Activated CD8-positive, alpha-beta T cell treated with anti-CD3 and anti-CD28 coated beads, Interleukin-2, amount 10 ng/mL, durations not matched to agents 7 days and 5 days (primary cell): ENCODE measurements around the gene SLC4A4. TPM values are rescaled to one million over a fixed set of nuclear protein-coding genes. Genes with fewer than 3 reads are reported as not detected.
A peak's percentile ranks its signal among the peaks of the same experiment; 100 is the strongest.

Source experiments
- ATAC-seq: fragments of 150-1000 bp; cut with Tn5 transposase; one replicate; pipeline ENCODE4 v1.10.0; 2021; ENCODE audit warnings: moderate library complexity
- CTCF ChIA-PET: fragments of 350-600 bp; sonication (Branson Sonifier 250); formaldehyde crosslinking; loops from one replicate; lab custom pipeline; 2021; ENCODE audit warnings: antibody characterized with exemption; lab: Charles Lee
- POLR2A ChIA-PET: fragments of 350-600 bp; sonication (Branson Sonifier 250); formaldehyde crosslinking; loops from one replicate; lab custom pipeline; 2021; ENCODE audit warnings: antibody characterized with exemption; lab: Charles Lee
- DNase-seq: peaks from one replicate; pipeline ENCODE4 v3.0.0-alpha.2; 2020
- H3K27ac Mint-ChIP-seq: one replicate; pipeline ENCODE4 v1.8.0; 2021; ENCODE audit warnings: mild to moderate bottlenecking, mixed read lengths
- H3K27me3 Mint-ChIP-seq: one replicate; pipeline ENCODE4 v1.8.0; 2021; ENCODE audit warnings: low read depth, mixed read lengths
- H3K36me3 Mint-ChIP-seq: one replicate; pipeline ENCODE4 v1.8.0; 2021; ENCODE audit warnings: low read depth, mixed read lengths
- H3K4me1 Mint-ChIP-seq: one replicate; pipeline ENCODE4 v1.8.0; 2021; ENCODE audit warnings: low read depth, mixed read lengths
- H3K4me3 Mint-ChIP-seq: one replicate; pipeline ENCODE4 v1.8.0; 2021; ENCODE audit warnings: mild to moderate bottlenecking, mixed read lengths
- H3K9me3 Mint-ChIP-seq: one replicate; pipeline ENCODE4 v1.8.0; 2022; ENCODE audit warnings: mixed read lengths; ENCODE audit not compliant: insufficient read depth
- total RNA-seq, 2 experiments: library from RNA; stranded (reverse); gene quantifications; one replicate each; pipeline ENCODE4 v1.2.3, GENCODE V29; 2021

SLC4A4 gene
- 1 to 10 TPM; 4.6 to 5.3 TPM for total RNA-seq

DNA sequence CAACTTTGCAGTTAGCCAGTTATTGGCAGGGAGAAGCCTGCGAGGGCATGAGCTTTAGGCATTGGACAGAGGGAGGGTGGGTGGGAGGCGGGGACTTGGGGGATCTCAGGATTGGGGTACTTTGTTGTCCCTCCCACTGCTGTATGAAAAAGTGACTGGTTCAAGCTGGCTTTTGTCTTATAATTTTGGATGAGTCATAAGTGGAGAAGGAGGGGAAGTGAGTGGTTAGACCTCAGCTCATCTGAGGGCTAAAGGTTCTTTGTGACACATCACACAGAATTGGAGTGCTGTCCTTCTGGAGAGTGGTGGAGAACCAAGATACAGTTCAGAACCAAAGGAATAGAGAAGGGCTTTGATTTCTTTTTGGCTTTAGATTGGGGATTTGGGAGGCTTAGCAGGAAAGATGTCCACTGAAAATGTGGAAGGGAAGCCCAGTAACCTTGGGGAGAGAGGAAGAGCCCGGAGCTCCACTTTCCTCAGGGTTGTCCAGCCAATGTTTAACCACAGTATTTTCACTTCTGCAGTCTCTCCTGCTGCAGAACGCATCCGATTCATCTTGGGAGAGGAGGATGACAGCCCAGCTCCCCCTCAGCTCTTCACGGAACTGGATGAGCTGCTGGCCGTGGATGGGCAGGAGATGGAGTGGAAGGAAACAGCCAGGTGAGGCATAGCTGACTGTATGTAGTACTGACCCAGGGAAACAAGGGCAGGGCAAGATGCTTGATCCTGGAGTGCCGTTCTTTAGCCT, at the start of gene SLC4A4:
SLC4A4 (plus strand) TSS at position 175 of the 748 bp plus-strand sequence.
- Mint-ChIP-seq H3K27me3 (peaks cover 17% of the 10 kb centered on the region), H3K4me1 (peaks cover 13% of the 10 kb centered on the region), H3K36me3 (no peaks in the 10 kb centered on the region), H3K4me3 (no peak within 1 kb of the TSS), H3K9me3 (peaks cover 5% of the 10 kb centered on the region), H3K27ac (no peak within 1 kb of the TSS)
- ATAC-seq, result peak; percentile 99
- ChIA-PET CTCF (interaction anchor here (0.9 kb wide), 1 partner anchor 69 kb away, joined by 3 read pairs; no protein-coding TSS in a partner anchor), POLR2A (no interaction called here)
- peak; percentile 61 for DNase-seq

DNA sequence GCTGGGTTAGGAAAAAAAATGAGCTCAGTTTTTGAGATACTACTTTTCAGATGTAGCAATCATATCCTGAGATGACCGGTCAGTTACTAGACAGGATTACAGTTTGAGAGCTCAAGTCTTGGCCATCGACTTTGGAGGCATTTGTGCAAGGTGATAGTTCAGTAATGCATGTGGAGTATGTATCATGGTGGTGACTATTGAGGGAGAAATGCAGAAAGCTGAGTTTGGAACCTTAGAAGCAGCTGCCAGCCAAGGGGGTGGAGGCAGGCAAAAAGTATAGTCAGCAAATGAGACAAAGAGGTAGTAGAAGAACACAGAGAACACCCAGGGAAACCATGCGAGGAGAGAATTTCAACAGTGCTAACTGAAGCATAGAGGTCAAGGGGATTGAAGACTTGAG, 48.7 kb upstream of the SLC4A4 start:
- H3K9me3 Mint-ChIP-seq, result no peaks in the 10 kb centered on the region
- no peaks in the 10 kb centered on the region for H3K36me3 Mint-ChIP-seq
- ChIA-PET POLR2A (no interaction called here), CTCF (no interaction called here)
- no peak overlapping the region for H3K4me3 Mint-ChIP-seq
- H3K27me3 Mint-ChIP-seq, result peaks cover 8% of the 10 kb centered on the region
- DNase-seq, result no peak
- no peak for ATAC-seq
- no peaks in the 10 kb centered on the region for H3K4me1 Mint-ChIP-seq
- no peak overlapping the region for H3K27ac Mint-ChIP-seq

DNA sequence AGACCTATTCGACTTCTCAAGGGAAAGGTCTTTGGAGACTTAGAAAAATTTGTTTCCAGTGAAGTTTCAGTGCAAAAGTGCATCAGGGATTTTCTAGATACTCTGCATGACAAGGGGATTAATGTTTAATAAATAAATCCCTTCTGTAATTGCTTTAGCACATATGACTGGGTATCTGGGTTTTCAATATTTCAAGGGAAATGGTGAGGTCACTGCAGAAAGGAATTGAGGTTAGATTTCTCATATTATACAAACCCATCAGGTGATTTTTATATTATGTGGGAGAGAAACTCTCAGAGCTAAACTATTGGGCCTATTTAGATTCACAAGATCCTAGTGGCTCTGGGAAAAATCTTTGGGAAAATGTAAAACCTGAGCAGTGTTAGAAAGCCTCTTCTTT, 48.3 kb upstream of the SLC4A4 start:
- H3K4me3 Mint-ChIP-seq, result no peak overlapping the region
- DNase-seq, result no peak
- no peak overlapping the region for H3K27ac Mint-ChIP-seq
- CTCF ChIA-PET, result no interaction called here
- no peaks in the 10 kb centered on the region for H3K4me1 Mint-ChIP-seq
- POLR2A ChIA-PET, result no interaction called here
- no peaks in the 10 kb centered on the region for H3K36me3 Mint-ChIP-seq
- H3K27me3 Mint-ChIP-seq, result peaks cover 9% of the 10 kb centered on the region
- no peaks in the 10 kb centered on the region for H3K9me3 Mint-ChIP-seq
- ATAC-seq, result no peak

DNA sequence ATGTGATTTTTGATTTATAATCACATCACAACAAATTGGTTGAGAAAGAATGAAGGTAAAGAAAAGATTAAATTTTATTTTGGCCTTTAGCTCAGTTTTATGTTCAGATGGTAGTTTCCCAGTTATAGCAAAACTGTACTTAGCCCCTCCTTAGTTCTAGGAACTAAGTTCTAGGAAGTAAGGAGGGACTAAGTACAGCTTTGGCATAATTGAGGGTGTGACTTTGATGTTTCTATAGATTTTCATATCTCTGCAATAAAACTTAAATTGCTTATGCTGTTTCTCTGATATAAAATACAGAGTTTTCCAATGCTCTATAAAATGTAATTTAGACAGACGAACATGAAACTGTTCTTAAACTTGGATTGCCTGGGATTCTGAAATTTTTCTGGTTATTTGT, 46.6 kb upstream of the SLC4A4 start:
- Mint-ChIP-seq H3K4me1 (no peaks in the 10 kb centered on the region), H3K4me3 (no peak overlapping the region), H3K27ac (no peak overlapping the region)

DNA sequence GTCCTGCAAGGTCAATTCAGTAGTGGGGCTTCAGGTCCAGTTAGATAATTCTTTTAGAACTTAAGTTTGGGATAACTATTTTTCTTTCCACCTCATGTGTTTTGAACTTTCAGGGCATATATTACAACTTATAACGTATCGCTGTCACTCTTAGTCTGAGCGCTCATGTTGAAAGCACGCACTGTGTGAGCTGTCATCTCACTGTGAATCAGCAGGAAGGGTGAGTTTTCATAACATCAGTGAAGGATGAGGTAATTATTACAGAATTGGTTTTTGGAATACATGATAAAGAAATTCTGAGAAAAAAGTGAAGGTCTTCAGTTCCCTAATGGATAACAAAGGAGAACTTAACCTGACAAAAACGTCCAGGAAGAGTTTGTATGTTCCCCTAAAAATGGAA, 45.1 kb upstream of the SLC4A4 start:
- Mint-ChIP-seq H3K9me3 (no peaks in the 10 kb centered on the region), H3K4me1 (no peaks in the 10 kb centered on the region), H3K36me3 (no peaks in the 10 kb centered on the region), H3K27ac (no peak overlapping the region), H3K4me3 (no peak overlapping the region), H3K27me3 (peaks cover 9% of the 10 kb centered on the region)
- DNase-seq, result no peak
- CTCF ChIA-PET, result no interaction called here
- POLR2A ChIA-PET, result interaction anchor here (0.6 kb wide), 1 partner anchor 679 kb away, joined by 4 read pairs; no protein-coding TSS in a partner anchor
- ATAC-seq, result no peak

More for the DNA sequence above, 46.6 kb upstream of the SLC4A4 start:
- POLR2A ChIA-PET, result no interaction called here
- H3K9me3 Mint-ChIP-seq, result no peaks in the 10 kb centered on the region
- H3K27me3 Mint-ChIP-seq, result peaks cover 9% of the 10 kb centered on the region
- H3K36me3 Mint-ChIP-seq, result no peaks in the 10 kb centered on the region
- ATAC-seq, result no peak
- CTCF ChIA-PET, result no interaction called here
- no peak for DNase-seq

DNA sequence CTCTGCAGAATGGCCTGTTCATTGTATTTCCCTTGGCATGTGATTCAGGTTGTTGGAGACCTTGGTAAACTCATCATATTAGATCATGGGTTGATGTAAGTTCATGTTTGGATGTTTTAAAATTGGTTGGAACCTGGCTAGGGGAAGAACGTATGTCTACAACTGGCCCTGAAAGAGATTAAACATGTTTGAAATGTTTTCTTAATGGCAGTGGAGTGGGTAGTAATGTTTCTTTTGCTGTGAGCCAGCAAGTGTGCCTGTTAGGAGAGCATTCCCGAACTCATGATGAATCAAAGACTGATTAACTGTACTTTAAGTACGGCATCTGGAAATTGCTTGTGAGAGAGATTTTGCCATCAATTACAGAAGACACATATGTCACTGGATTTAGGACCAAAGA, 44.5 kb upstream of the SLC4A4 start:
- no peaks in the 10 kb centered on the region for H3K9me3 Mint-ChIP-seq
- H3K36me3 Mint-ChIP-seq, result no peaks in the 10 kb centered on the region
- H3K27ac Mint-ChIP-seq, result no peak overlapping the region
- no peak overlapping the region for H3K4me3 Mint-ChIP-seq
- DNase-seq (no peak), ATAC-seq (no peak)
- peaks cover 9% of the 10 kb centered on the region for H3K27me3 Mint-ChIP-seq
- ChIA-PET CTCF (no interaction called here), POLR2A (no interaction called here)
- no peaks in the 10 kb centered on the region for H3K4me1 Mint-ChIP-seq

DNA sequence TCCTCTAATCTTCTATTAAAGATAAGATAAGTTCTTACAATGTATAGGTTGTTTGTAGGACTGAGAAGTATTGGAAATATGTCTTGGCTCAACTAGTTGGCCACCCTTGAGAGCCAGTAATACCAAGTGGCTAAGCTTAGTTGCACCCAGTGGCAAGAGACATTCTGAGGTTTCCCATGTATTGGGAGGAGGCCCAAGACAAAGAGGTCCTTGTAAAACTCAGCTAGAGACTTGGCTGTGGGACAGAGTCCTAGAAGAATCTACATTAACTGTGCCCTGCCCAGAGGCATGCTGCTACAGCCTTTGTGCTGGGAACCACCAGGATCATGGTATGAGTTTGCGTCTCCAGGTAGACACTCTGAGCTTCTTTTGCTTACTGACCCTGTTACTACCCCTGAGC, 41.9 kb upstream of the SLC4A4 start:
- H3K4me3 Mint-ChIP-seq, result no peak overlapping the region
- H3K36me3 Mint-ChIP-seq, result no peaks in the 10 kb centered on the region
- CTCF ChIA-PET, result no interaction called here
- H3K4me1 Mint-ChIP-seq, result no peaks in the 10 kb centered on the region
- ATAC-seq (no peak), DNase-seq (no peak)
- peaks cover 3% of the 10 kb centered on the region for H3K27me3 Mint-ChIP-seq
- no peaks in the 10 kb centered on the region for H3K9me3 Mint-ChIP-seq
- no peak overlapping the region for H3K27ac Mint-ChIP-seq
- POLR2A ChIA-PET, result no interaction called here

DNA sequence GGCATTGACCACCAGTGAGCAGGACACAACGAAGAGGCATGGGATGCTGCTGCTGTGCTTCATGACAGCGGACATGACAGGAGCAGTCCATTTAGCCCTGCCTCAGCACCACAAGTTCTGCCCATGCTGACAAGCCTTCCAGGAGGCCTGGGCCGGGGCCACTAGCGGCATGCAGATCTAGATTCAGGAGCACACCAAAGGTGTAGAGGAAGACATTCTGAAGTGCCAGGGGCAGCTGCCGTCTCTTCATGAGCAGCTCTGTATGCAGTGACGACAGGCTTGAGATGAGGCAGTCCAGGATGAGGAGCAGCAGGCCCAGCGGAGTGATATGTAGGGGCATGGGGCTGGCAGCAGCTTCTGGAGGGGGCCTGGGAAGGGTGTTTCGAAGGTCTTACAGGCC, 38.5 kb upstream of the SLC4A4 start:
- no peak overlapping the region for H3K27ac Mint-ChIP-seq
- ChIA-PET CTCF (no interaction called here), POLR2A (no interaction called here)
- DNase-seq, result no peak
- H3K27me3 Mint-ChIP-seq, result no peaks in the 10 kb centered on the region
- no peaks in the 10 kb centered on the region for H3K36me3 Mint-ChIP-seq
- no peak for ATAC-seq
- no peaks in the 10 kb centered on the region for H3K9me3 Mint-ChIP-seq
- no peaks in the 10 kb centered on the region for H3K4me1 Mint-ChIP-seq
- no peak overlapping the region for H3K4me3 Mint-ChIP-seq

DNA sequence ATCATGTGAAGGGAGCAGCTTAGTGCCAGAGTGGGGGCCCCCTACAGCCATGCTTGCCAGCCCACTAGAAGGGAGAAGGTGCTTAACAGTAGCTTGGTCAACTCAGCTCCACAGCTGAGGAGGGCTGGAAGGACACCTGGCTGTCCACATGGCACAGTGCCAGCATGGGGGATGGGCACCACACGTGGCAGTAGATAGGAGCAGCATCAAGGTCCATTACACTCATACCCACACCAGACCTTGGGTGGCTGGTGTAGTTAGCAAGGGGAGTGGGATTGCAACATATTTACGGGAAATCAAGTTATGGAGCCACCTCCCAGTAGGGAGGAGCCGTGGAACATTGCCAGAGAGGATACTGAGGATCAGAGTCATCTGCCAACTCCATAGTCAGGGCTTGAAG, 37.9 kb upstream of the SLC4A4 start:
- CTCF ChIA-PET, result no interaction called here
- DNase-seq, result no peak
- POLR2A ChIA-PET, result no interaction called here
- Mint-ChIP-seq H3K9me3 (no peaks in the 10 kb centered on the region), H3K27me3 (no peaks in the 10 kb centered on the region), H3K4me3 (no peak overlapping the region), H3K27ac (no peak overlapping the region), H3K4me1 (peaks cover 4% of the 10 kb centered on the region), H3K36me3 (no peaks in the 10 kb centered on the region)
- ATAC-seq, result no peak

DNA sequence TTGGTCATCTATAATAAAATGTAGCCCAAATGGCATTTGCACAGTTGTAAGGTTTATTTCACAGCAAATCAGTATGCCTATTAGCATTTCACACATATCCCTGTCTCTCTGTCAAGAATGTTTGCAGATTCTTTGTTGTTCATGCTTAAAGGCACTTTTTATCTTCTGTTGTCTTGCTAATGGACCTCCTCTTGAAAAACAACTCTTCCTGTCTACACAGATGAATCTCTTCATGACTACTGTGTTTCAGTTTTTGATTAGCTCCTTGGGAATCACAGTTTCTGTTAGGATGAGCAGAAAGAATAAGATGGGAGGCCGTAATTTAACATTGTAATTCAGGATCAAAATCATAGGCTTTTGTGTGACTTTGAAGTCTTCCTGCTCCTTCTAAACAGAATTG, 35.5 kb upstream of the SLC4A4 start:
- no peak overlapping the region for H3K4me3 Mint-ChIP-seq
- POLR2A ChIA-PET, result no interaction called here
- ATAC-seq, result no peak
- H3K27ac Mint-ChIP-seq, result no peak overlapping the region
- no peaks in the 10 kb centered on the region for H3K36me3 Mint-ChIP-seq
- CTCF ChIA-PET, result no interaction called here
- H3K27me3 Mint-ChIP-seq, result no peaks in the 10 kb centered on the region
- peaks cover 6% of the 10 kb centered on the region for H3K4me1 Mint-ChIP-seq
- no peaks in the 10 kb centered on the region for H3K9me3 Mint-ChIP-seq
- no peak for DNase-seq

DNA sequence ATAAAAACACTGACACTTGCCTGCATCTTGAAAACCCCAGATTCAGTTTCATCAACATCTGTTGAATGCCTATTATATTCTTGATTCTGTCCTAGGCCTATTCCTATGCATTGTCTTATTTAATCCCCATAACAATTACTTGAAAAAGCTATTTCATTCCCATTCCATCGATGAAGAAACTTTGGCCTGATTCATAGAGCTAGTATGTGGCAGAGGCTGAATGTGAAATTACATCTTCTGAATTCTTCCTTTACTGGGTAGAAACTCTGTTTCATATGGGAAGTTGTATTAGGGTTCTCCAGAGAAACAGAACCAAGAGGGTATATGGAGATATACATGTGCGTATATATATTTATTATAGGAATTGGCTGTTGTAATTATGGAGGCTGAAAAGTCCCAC, 35.0 kb upstream of the SLC4A4 start:
- Mint-ChIP-seq H3K27me3 (no peaks in the 10 kb centered on the region), H3K4me1 (peaks cover 6% of the 10 kb centered on the region), H3K4me3 (no peak overlapping the region), H3K36me3 (no peaks in the 10 kb centered on the region), H3K27ac (no peak overlapping the region), H3K9me3 (no peaks in the 10 kb centered on the region)
- no peak for DNase-seq
- POLR2A ChIA-PET, result no interaction called here
- CTCF ChIA-PET, result no interaction called here
- no peak for ATAC-seq

DNA sequence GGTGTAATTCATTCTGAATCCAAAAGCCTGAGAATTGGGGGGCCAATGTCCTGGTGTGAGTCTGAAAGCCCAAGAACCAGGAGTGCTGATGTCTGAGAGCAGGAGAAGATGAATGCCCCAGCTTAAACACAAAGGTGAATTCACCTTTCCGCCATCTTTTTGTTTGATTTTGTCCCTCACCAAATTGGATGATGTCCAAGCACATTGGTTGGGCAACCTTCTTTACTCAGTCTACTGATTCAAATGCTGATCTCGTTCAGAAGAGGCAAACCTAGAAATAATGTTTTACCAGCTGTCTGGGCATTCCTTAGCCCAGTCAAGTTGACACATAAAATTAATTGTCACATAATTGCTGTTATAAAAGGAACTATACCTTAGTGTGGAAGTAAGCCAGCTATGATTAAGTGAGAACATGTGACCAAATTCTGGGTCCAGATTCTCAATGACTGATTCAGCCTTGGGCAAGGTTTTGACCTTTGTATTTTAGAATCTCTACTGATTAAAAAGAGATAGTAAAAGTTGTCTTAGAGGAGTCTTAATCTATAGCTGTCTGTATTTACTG, 34.5 kb upstream of the SLC4A4 start:
- no peak overlapping the region for H3K27ac Mint-ChIP-seq
- peaks cover 6% of the 10 kb centered on the region for H3K4me1 Mint-ChIP-seq
- no peak overlapping the region for H3K4me3 Mint-ChIP-seq
- no peaks in the 10 kb centered on the region for H3K36me3 Mint-ChIP-seq
- ChIA-PET CTCF (no interaction called here), POLR2A (no interaction called here)
- DNase-seq (no peak), ATAC-seq (no peak)
- no peaks in the 10 kb centered on the region for H3K27me3 Mint-ChIP-seq
- H3K9me3 Mint-ChIP-seq, result no peaks in the 10 kb centered on the region
